Activated CD8-positive, alpha-beta memory T cell treated with anti-CD3 and anti-CD28 coated beads for 1 hour (primary cell): ENCODE measurements around the gene SLC29A3.

Source experiments
- DNase-seq, 2 donors: peaks; one replicate each; pipeline ENCODE4 v3.0.0-alpha.2; 2020; ENCODE audit warnings: low read depth in 1 of 2; ENCODE audit errors: extremely low read depth in 1 of 2

SLC29A3 gene

DNA sequence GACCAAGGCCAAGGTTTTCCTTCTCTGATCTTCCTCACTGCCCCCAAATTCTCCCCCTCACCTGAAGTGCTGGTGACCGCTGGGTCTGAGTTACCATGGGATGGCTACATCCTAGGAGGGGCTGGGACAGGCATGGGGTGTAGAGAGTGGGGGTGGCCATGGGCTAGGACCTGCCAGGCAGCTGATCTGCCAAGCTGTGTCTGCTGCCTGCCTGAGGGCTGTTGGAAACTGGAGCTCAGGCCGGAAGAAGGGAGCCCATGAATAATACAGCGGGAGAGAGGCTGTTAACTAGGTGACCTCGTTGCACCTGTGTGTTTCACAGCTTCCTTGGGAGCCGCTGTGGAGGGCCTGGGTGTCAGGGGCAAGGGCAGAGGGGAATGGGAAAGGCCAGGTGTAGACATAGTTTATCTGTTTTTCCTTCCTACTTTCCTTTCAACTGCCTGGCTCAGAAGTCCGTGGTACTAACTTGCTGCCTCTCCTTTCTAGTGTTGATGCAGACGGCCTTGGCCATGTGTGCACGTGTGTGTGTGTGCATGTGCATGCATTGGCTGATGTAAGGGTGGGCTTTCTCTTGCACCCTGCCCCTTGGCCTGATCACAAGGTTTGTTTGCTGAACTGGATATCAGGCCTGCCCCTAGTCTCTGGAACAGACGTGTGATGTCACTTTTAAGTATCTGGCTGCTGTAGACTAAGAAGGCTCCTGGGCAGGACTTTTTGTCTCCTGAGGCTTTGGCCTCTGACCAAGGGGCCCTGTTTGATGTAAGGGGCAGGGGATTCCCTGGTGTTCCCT is 89.6 kb downstream of the SLC29A3 start:
- DNase-seq = no peak

DNA sequence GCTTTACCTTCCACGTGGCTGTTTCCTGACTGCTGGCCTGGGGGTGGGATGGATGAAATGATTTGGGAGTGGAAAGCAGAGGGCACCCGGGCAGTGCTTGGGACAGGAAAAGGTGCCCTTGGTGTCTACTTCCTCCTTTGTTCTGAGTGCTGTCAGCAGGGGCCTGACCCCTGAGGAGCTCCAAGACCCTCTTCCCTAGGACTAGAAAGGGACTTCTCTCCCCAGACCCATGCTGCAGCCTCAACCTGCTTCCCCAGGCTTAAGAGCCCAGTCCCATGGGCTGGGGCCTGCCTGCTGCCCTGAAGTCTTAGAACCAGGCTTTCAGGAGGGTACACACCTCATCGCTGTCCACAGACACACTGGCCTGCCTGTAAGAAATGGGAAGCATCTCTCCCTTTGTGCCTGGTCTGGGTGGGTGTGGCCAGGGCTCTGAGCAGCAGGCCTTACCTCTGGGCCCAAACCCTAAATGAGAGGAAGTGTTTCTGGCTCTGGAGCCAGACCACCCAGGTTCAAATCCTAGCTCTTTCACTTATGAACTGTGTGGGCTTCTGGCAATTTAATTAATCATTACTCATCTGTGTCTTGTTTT is 90.6 kb downstream of the SLC29A3 start:
- DNase-seq = no peak
